ENCODE results near the gene TBX19. TPM values are rescaled to one million over a fixed set of nuclear protein-coding genes. Genes with fewer than 3 reads are reported as not detected.
A peak's percentile ranks its signal among the peaks of the same experiment; 100 is the strongest.

The TBX19 gene
- total RNA-seq, result 1.3 TPM

DNA sequence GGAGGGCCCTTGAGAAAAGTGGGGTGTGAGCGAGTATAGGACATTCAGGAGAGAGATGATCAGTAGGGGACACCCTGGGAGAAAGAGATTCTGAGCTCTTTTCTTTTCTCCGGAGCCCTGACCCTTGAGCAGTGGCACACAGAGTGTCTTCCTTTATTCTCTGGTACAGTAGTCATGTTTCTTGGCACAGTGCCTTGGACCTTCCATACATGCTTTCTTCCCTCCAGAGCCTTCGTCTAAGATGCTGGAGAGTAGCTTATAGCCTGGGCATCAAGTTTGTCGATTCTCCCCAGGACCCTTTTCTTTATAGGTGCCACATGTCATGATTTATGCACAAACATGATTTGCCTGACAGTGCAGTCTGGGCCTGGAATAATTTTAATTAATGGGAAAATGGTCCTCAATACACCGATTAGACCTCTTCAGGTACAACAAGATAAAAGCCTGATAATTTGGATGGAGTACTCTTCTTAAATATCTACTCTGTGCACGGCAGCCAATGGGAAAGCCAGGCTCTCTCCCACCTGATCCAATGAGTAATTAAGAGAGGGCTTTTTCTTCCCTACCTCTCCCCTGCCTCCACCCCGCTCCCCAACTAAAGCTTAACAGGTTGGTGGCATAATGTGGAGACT lies at the start of gene TBX19:
TBX19 (plus strand) TSS at position 582 of the 632 bp plus-strand sequence. CDS start 214 bp downstream, outside the sequence.
- DNase-seq (ENCODE audit: low read depth in 2 of 3, low spot score in 2 of 3), result no peak

GRCh38 chr1:168234846-168235547 lies 45.7 kb upstream of the TBX19 start:
- peak in 2 of 3 donors; percentile 28 to 58 for DNase-seq (ENCODE audit: low read depth in 2 of 3, low spot score in 2 of 3)

DNA sequence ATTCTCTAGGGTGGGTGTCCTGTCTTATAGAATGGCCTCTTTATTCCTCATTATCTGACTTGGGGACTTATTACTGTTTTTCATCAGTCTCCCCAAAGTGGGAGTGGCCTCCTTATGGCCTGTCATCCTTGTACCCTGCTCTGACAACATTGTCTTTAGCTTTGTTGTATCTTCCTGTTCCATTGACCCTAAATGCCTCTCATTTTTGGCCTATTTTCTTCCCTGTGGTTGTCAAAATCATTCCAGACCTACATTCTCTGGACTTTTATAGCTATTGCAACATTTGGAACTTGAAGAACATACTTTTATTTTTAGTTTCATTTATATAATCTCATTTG lies 45.2 kb upstream of the TBX19 start:
- no peak for DNase-seq (ENCODE audit: low read depth in 2 of 3, low spot score in 2 of 3)

- no peak for DNase-seq (ENCODE audit: low read depth in 2 of 3, low spot score in 2 of 3)
Observed at GRCh38 chr1:168235937-168236336, 44.7 kb upstream of the TBX19 start.

- DNase-seq (ENCODE audit: low read depth in 2 of 3, low spot score in 2 of 3), result no peak
Observed at GRCh38 chr1:168236836-168237611, 43.7 kb upstream of the TBX19 start.

DNA sequence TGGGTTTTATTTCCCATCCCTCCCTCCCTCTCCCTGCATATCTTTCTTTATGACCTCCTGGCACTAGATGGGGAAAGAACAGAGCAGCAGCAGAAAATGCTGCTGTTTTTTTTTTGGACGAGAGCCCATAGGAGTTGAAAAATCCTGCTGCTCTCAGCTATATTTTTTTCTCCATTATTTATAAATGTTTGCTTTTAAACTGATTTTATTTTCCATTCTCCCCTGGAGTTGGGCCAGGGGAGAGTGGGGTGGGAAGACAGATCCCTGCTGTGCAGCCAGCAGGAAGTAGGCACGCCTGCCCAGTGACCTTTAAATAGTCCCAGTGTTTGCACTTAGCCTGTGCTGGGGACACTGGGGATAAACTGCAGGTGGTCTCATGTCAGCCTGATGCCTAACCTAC lies 37.5 kb upstream of the TBX19 start:
- no peak for DNase-seq (ENCODE audit: low read depth in 2 of 3, low spot score in 2 of 3)

DNA sequence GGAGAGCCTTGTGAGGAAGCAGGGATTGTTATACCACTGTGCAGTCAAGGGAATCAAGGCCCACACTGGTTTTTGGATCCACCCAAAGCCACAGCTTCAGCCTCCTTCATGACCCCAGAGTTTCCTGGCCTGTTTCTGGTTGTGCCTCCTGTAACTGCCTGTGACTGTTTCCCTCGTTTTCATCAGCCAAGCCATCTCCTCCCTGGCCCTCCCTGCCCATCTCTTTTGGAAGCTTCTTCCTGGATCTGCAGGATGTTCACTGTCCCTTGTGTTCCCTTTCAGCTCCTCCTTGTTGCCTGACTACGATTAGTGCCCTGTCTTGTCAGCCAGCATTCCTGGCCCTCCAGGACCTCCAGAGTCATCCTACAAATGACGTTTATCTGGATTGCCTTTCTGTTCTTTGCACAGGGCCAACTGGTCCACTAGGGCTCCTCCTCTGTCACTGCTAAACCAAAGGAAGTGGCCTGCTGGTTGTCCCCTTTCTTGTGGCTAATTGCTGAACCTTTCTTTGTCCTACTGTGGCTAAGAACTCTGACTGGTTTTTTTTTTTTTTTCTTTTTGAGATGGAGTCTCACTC lies 37.0 kb upstream of the TBX19 start:
- no peak for DNase-seq (ENCODE audit: low read depth in 2 of 3, low spot score in 2 of 3)

GRCh38 chr1:168245042-168245441 lies 35.6 kb upstream of the TBX19 start:
- no peak for DNase-seq (ENCODE audit: low read depth in 2 of 3, low spot score in 2 of 3)

DNA sequence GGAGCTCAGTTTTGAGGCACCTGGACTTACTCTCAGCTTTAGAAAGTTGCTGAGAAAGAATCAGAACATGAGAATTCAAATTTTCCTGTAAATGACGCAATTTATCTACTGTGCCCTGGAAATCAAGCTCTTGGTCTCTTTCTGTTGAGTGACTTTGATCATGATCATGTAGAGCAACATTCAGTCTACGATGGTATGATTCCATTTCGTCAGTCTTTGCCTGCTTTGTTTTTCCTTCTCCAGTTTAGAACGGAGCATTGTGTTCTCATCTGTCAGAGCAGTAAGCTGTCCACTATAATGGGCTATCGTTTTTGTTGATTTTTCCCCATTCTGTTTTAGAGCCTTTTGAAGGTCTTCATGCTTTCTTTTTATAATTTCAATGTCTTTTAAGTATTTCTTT lies 34.2 kb upstream of the TBX19 start:
- no peak for DNase-seq (ENCODE audit: low read depth in 2 of 3, low spot score in 2 of 3)

- no peak for DNase-seq (ENCODE audit: low read depth in 2 of 3, low spot score in 2 of 3)
Observed at GRCh38 chr1:168252204-168252733, 28.4 kb upstream of the TBX19 start.

DNA sequence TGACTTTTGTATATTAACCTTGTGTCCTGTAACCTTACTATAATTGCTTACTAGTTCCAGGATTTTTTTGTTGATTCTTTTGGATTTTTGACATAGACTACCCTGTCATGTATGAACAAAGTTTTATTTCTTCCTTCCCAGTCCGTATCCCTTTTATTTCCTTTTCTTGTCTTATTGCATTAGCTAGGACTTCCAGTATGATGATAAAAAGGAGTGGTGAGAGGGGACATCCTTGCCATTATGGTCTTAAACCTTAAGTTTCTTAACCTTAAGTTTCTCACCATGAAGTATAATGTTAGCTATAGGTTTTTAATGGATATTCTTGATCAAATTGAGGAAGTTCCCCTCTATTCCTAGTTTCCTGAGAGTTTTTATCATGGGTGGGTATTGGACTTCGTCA lies 24.5 kb upstream of the TBX19 start:
- no peak for DNase-seq (ENCODE audit: low read depth in 2 of 3, low spot score in 2 of 3)

DNA sequence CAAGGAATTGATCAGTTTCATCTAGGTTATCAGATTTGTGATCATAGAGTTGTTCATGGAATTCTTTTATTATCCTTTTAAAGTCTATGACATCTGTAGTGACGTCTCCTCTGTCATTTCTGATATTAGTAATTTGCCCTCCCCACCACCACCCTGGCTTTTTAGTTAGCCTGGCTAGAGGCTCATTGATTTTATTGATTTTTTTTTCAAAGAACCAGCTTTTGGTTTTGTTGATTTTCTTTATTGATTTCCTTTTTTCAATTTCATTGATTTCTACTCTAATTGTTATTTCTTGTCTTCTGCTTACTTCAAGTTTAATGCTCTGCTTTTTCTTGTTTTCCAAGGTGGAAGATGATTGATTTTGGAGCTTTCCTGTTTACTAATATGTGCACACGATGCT lies 23.3 kb upstream of the TBX19 start:
- no peak for DNase-seq (ENCODE audit: low read depth in 2 of 3, low spot score in 2 of 3)

DNA sequence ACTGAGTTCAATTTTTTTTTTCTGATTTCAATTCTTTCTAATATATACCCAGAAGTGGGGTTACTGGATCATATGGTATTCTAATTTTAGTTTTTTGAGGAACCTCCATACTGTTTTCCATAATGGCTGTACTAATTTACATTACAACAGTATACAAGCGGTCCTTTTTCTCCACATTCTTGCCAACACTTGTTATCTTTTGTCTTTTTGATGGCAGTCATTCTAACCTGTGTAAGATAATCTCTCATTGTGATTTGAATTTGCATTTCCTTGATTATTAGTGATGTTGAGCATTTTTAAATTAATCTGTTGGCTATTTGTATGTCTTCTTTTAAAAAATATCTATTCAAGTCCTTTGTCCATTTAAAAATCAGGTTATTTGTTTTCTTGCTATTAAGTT lies 21.1 kb upstream of the TBX19 start:
- no peak for DNase-seq (ENCODE audit: low read depth in 2 of 3, low spot score in 2 of 3)

- DNase-seq (ENCODE audit: low read depth in 2 of 3, low spot score in 2 of 3), result no peak
Observed at GRCh38 chr1:168260393-168260792, 20.3 kb upstream of the TBX19 start.

DNA sequence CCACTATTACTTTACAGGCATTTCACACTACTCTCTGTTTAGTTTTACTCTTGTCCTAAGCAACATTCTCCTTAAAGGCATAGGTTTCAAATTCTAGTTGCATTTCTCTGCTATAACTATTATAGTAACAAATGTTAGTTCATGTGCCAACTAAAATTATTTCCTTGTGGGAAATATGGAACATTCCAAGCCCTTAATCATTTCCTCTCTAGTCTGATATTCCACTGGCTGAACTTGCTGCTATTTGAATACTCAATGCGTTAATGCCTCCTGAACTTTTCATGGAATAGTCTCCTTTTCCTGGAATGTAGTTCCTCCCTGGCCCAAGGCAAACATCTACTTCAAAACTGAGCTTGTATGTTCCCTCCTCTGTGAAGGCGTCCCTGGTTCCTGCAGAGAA lies 19.3 kb upstream of the TBX19 start:
- DNase-seq (ENCODE audit: low read depth in 2 of 3, low spot score in 2 of 3), result no peak

- DNase-seq (ENCODE audit: low read depth in 2 of 3, low spot score in 2 of 3), result no peak
Observed at GRCh38 chr1:168263130-168263529, 17.5 kb upstream of the TBX19 start.

DNA sequence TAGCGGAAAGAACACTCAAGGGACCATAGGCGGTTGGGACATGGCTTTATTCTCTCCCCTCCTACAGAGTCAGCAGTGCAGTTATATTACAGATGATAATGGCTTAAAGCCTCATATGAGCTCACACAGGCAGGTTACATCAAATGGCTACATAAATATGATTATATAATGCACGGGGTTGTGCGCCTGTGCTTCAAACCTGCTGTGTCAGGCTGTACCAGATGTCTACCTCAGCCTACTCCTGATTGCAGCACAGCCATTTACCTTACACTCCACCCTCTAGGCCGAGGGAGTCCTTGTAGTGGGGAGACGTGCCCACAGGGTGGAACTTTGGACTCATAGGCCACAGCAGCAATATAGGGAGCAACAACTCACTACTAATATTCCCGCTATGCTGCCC lies 16.4 kb upstream of the TBX19 start:
- no peak for DNase-seq (ENCODE audit: low read depth in 2 of 3, low spot score in 2 of 3)

GRCh38 chr1:168265596-168265995 lies 15.1 kb upstream of the TBX19 start:
- DNase-seq (ENCODE audit: low read depth in 2 of 3, low spot score in 2 of 3), result no peak

- no peak for DNase-seq (ENCODE audit: low read depth in 2 of 3, low spot score in 2 of 3)
Observed at GRCh38 chr1:168266644-168267186, 14.0 kb upstream of the TBX19 start.

- no peak for DNase-seq (ENCODE audit: low read depth in 2 of 3, low spot score in 2 of 3)
Observed at GRCh38 chr1:168271636-168272035, 9.0 kb upstream of the TBX19 start.

DNA sequence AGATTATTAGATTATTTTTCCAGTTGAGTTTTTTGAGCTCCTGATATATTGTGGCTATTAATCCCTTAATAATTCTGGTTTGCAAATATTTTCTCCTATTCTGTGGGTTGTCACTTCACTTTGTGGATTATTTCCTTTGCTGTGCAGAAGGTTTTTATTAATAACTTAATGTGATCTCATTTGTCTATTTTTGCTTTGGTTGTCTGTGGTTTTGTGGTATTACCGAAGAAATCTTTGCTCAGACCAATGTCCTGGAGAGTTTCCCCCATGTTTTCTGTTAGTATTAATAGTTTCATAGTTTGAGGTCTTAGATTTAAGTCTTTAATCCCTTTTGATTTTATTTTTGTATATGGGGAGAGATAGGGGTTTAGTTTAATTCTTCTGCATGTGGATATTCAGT lies 7.1 kb upstream of the TBX19 start:
- no peak for DNase-seq (ENCODE audit: low read depth in 2 of 3, low spot score in 2 of 3)

Data from hematopoietic multipotent progenitor cell (in vitro differentiated cells).